H1 (cell line): Measurements from ENCODE around the gene HYCC1.

Source experiments
- CHD1 ChIP-seq: IDR thresholded peaks from 2 replicates; pipeline ENCODE4 v1.6.1; 2012; ENCODE audit warnings: low read depth, low read length, improper control_type of control experiment
- CTCF ChIP-seq, 3 experiments: IDR thresholded peaks; 1 replicate in 2 of 3; 2 replicates in 1 of 3; pipeline versions ENCODE4 v1.5.1 to v1.6.1; 2011; ENCODE audit warnings: low read length in 3 of 3, mild to moderate bottlenecking in 3 of 3, inconsistent platforms in 2 of 3, low read depth in 1 of 3, moderate library complexity in 1 of 3; ENCODE audit not compliant: insufficient read depth in 1 of 3; ENCODE audit errors: control extremely low read depth in 1 of 3
- EGR1 ChIP-seq: IDR thresholded peaks from 2 replicates; pipeline ENCODE4 v1.6.1; 2011; ENCODE audit warnings: low read depth, low read length, borderline replicate concordance
- EP300 ChIP-seq, 2 experiments: IDR thresholded peaks; 1 replicate in 1 of 2; 2 replicates in 1 of 2; pipeline ENCODE4 v1.6.1; 2011 to 2012; ENCODE audit warnings: low read depth in 2 of 2, low read length in 2 of 2, mild to moderate bottlenecking in 2 of 2, borderline replicate concordance in 1 of 2, inconsistent platforms in 1 of 2, moderate library complexity in 1 of 2
- EZH2 ChIP-seq: fragments of 200-600 bp; sonication (generic); IDR thresholded peaks from 2 replicates; pipeline ENCODE4 v1.7.1; 2012; ENCODE audit warnings: low read depth, mild to moderate bottlenecking, moderate library complexity, low read length, inconsistent platforms; ENCODE audit not compliant: severe bottlenecking
- JUN ChIP-seq: IDR thresholded peaks from 2 replicates; pipeline ENCODE4 v1.6.1; 2011; ENCODE audit warnings: low read depth, mild to moderate bottlenecking, improper control_type of control experiment, low read length
- POLR2A ChIP-seq, 2 experiments: IDR thresholded peaks; 1 replicate in 1 of 2; 2 replicates in 1 of 2; pipeline ENCODE4 v1.6.1; 2011; ENCODE audit warnings: low read depth in 2 of 2, low read length in 2 of 2, mild to moderate bottlenecking in 2 of 2; ENCODE audit errors: control extremely low read depth in 1 of 2
- POLR2AphosphoS5 ChIP-seq: IDR thresholded peaks from 2 replicates; pipeline ENCODE4 v1.6.1; 2011; ENCODE audit warnings: low read depth, low read length
- RNF2 ChIP-seq: fragments of 200-900, 300-1000 bp; sonication (generic); IDR thresholded peaks from 2 replicates; pipeline ENCODE4 v1.7.1; 2016; ENCODE audit warnings: borderline replicate concordance, low read depth, mild to moderate bottlenecking, antibody characterized with exemption, low read length; ENCODE audit not compliant: poor library complexity, severe bottlenecking; ENCODE audit errors: missing control alignments
- SUZ12 ChIP-seq: fragments of 200-600 bp; sonication (generic); IDR thresholded peaks from 2 replicates; pipeline ENCODE4 v1.6.1; 2012; ENCODE audit warnings: mild to moderate bottlenecking, inconsistent platforms, low read length, moderate library complexity, mixed read lengths
- TF ChIP-seq, protein P1 (sequence below): IDR thresholded peaks from 2 replicates; pipeline ENCODE4 v1.6.1; 2012; ENCODE audit warnings: inconsistent platforms

DNA sequence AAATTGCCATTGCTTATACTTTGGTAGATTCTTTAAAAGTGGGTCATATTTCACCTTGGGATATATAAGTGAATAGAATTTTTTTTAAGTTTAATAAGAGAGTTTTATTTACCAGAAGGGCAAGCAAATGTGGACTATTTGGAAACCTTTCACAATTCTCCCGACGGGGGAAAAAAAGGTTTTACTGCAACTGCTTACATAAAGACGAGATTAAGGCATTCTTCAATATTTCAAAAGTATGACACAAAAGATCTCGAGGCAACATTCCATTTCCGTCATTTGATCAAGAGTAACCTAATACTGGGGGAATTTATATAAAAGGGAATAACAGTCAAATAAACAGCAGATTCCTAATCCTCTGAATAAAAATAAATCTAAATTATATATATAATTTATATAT lies 28.5 kb downstream of the HYCC1 start:
- no peak for TF ChIP-seq CTCF (IDR thresholded peaks at IDR 0.05; ENCODE audit: control extremely low read depth in 1 of 3, insufficient read depth in 1 of 3, low read depth in 1 of 3, low read length in 3 of 3)
- no peak for TF ChIP-seq POLR2AphosphoS5
- TF ChIP-seq CHD1 = no peak
- TF ChIP-seq POLR2A (IDR thresholded peaks at IDR 0.05; ENCODE audit: control extremely low read depth in 1 of 2, low read depth in 2 of 2, low read length in 2 of 2) = no peak
- no peak for TF ChIP-seq EP300 (IDR thresholded peaks at IDR 0.05; ENCODE audit: borderline replicate concordance in 1 of 2, low read depth in 2 of 2, low read length in 2 of 2)
- no peak for TF ChIP-seq JUN
- no peak for TF ChIP-seq EGR1
- TF ChIP-seq RNF2 = no peak
- TF ChIP-seq EZH2 = no peak
- TF ChIP-seq, protein P1, sequence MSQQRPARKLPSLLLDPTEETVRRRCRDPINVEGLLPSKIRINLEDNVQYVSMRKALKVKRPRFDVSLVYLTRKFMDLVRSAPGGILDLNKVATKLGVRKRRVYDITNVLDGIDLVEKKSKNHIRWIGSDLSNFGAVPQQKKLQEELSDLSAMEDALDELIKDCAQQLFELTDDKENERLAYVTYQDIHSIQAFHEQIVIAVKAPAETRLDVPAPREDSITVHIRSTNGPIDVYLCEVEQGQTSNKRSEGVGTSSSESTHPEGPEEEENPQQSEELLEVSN = no peak
- no peak for TF ChIP-seq SUZ12
